GM12801 (cell line): Measurements from ENCODE around the gene XRCC1.

Experiments used
- CTCF ChIP-seq: IDR thresholded peaks from one replicate; pipeline ENCODE4 v1.5.1; 2011; ENCODE audit warnings: control low read depth; ENCODE audit not compliant: insufficient read length; ENCODE audit errors: extremely low read depth

XRCC1 gene

DNA sequence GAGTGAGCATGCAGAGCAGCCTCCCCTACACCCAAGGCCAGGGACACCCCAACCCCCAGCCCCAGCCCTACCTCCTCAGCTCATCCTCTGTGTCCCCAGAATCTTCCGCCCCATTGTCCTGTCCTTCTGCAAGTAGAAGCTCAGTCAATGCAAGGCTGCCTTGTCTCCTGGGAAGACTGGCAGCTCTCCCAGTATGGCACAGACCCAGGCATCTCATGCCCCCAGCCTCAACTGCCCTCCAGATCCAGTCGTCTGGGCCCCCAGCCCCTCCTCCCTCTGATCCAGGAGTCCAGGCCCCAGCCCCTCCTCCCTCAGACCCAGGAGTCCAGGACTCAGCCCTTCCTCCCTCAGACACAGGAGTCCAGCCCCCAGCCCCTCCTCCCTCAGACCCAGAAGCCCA is 29.3 kb downstream of the XRCC1 start:
- TF ChIP-seq CTCF = no peak

DNA sequence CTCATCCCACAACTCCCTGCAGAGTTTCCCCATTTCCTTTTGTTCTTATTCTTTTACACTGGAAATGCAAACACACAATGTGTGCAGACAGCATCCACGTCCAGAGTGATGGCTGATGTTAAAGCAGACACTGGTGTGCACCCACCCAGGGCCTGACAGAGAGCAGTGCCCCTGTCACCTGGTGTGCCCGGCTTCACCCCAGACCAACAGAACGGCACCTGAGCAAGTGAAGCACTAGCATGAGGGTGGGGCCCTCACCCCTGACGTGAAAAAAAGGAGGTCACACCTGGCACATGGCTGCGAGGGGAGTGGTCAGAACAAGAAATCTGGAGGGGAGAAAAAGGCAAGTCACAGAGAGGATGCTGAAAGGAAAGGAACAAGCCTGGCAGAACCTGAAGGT is 30.1 kb downstream of the XRCC1 start:
- no peak for TF ChIP-seq CTCF

DNA sequence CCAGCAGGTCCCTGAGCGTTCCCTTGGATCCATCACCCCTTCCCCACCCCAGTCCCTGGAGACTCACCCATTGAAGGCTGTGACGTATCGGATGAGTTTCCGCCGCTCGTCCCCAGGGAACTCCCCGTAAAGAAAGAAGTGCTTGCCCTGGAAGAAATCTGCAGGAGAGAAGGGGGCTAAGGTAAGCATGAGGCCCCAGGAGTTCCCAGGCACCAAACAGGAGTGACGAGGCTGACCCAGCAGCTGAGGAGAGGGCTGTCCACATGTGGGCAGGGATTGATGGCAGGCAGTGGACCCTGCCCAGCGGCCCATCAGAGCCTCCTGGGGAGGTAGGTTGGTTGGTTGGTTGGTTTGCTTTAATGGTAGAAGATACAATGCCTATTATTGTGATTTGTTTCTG is 31.2 kb downstream of the XRCC1 start:
- TF ChIP-seq CTCF = no peak

DNA sequence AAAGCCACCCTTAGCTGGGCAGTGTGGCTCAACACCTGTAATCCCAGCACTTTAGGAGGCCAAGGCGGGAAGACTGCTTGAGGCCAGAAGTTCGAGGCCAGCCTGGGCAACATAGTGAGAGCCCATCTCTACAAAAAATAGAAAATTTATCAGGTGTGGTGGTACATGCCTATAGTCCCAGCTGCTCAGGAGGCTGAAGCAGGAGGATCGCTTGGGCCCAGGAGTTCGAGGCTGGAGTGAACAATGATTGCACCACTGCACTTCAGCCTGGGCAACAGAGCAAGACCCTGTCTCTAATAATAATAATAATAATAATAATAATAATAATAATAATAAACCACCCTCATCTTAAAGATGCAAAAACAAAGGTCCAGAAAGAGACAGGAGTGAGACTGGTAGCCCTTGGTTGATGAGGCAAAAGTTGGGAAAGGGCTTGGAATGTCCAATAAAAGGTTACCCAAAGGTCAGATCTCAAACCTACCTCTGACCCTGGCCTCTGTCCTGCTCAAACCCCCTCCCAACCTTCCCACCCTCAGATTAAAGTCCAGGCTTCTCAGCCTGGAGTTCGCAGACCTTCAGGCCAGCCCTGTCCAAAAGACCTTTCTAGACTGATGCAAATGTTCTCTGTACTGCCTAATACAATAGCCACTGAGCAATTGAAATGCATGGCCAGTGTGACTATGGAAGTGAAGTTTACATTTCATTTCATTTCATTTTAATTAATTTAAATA is 33.2 kb downstream of the XRCC1 start:
- no peak for TF ChIP-seq CTCF

- TF ChIP-seq CTCF = no peak
Observed at GRCh38 chr19:43540381-43540780, 34.9 kb downstream of the XRCC1 start.

DNA sequence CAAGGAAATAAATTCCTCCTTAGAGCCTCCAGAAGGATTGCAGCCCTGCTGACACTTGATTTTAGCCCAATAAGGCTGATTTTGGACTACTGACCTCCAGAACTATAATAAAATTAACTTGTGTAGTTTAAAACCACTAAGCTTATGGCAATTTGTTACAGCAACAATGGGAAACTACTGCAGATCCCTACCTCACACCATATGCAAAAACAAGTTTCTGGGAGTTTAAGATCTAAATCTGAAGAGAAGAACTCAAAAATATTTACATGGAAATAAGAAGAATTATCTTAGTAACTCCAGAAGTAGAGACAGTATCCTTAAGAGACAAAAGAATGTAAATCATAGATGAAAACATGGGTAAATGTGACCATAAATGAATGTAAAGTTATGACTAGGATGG is 36.4 kb downstream of the XRCC1 start:
- no peak for TF ChIP-seq CTCF

- TF ChIP-seq CTCF = no peak
Observed at GRCh38 chr19:43534816-43535761, 40.2 kb downstream of the XRCC1 start.
